Measurements from ENCODE around the gene STARD10. TPM values are rescaled to one million over a fixed set of nuclear protein-coding genes. Genes with fewer than 3 reads are reported as not detected.
A peak's percentile ranks its signal among the peaks of the same experiment; 100 is the strongest.

STARD10 gene
- total and polyA plus RNA-seq, 11 donors = 35.2 to 237 (median 55.2) TPM

DNA sequence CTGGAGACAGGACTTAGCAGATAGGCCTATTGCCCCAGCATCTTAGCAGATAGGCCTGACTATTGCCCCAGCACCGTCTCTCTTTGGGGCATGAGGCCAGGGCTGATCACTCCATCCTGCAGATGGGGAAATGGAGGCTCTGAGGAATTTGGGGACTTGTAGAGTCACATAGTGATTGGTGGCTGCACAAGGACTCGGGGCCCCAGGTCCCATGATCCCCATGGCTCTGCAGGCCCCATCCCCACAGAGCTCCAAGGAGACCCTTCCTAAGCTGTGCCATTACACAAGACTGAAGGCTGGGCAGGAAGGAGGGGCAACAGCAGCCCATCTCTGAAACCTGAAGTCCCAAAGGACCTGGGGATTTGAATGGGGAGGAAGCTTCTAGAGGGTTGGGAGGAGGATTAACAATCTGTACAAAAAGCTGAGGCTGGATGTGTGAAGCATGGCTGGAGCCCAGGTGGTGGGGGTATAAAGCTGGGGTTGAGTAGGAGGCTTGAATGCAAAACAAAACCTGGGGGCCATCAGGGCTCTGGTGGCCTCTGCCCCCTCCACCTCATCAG is 43.2 kb downstream of the STARD10 start:
- H3K36me3 ChIP-seq = no peaks in the 10 kb centered on the region
- TF ChIP-seq CTCF (IDR thresholded peaks at IDR 0.05) = no peak
- TF ChIP-seq POLR2A (IDR thresholded peaks at IDR 0.05) = no peak
- H3K4me3 ChIP-seq = no peak overlapping the region
- ATAC-seq = no peak
- intact Hi-C loops (cut with DNase I) = no loop called here
- H3K27ac ChIP-seq = no peak overlapping the region
- no peaks in the 10 kb centered on the region for H3K9me3 ChIP-seq
- DNase-seq = peak in 1 of 5 donors; percentile 20
- no peaks in the 10 kb centered on the region for H3K27me3 ChIP-seq
- peaks cover 0 to 30% (median 15%) of the 10 kb centered on the region in 12 donors for H3K4me1 ChIP-seq
- WGBS, 4 donors = 73 to 89% (median 81%) methylated on average over 2 of the region's 2 CpGs

DNA sequence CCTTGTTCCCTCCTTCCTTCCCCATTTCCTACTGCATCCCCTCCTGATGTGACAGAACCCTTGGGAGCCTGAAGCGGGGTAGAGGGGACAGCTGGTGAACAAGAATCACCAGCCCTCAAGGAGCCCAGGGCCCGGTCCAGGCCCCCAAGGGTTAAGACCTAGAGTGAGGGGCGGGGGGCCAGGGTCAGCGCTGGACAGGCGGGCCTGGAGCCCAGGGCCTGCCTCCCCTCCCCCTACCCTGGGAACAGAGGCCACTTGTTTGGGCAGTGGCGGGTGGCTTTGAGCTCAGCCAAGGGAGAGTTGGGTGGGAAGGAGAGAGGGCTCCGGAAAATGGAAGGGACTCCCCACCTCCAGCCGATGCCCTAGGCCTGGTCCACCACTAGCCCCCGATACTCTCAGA is 43.8 kb downstream of the STARD10 start:
- ATAC-seq = no peak
- no peak overlapping the region for H3K27ac ChIP-seq
- H3K9me3 ChIP-seq = no peaks in the 10 kb centered on the region
- intact Hi-C loops (cut with DNase I) = no loop called here
- no peaks in the 10 kb centered on the region for H3K27me3 ChIP-seq
- H3K4me1 ChIP-seq = peaks cover 0 to 30% (median 15%) of the 10 kb centered on the region in 12 donors
- no peak overlapping the region for H3K4me3 ChIP-seq
- no peaks in the 10 kb centered on the region for H3K36me3 ChIP-seq
- DNase-seq = peak in 1 of 5 donors; percentile 21
- 73 to 89% (median 79%) methylated on average over 9 of the region's 9 CpGs for WGBS, 4 donors
- no peak for TF ChIP-seq CTCF (IDR thresholded peaks at IDR 0.05)
- no peak for TF ChIP-seq POLR2A (IDR thresholded peaks at IDR 0.05)

DNA sequence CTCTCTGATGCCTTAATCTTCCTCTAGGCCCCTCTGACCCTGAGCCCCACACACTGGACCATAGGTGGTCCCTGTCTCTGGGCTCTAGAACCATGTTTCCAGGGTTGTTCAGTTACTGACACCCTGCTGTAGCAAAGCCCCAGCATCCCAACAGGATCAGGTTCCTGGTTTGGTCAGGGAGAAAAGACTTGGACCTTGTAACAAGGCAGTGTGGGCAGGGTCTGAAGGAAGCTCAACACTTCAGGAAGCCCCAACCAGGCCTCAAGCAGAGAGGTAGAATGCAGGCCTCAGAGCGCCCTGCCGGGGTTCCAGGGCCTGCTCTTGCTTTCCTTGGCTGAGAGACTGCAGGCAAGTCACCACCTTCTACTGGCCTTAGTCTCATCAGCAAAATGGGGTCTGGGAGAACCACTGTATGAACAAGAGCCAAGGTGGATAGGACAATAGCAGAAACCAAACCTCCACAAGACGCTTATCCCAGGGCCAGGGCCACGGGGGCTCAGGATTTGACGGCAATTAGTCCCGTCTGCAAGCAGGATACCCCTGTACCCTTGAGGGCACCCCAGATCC is 46.5 kb downstream of the STARD10 start:
- H3K27ac ChIP-seq = no peak overlapping the region
- intact Hi-C loops (cut with DNase I) = no loop called here
- H3K36me3 ChIP-seq = no peaks in the 10 kb centered on the region
- WGBS, 4 donors = 86 to 97% (median 95%) methylated on average over 6 of the region's 6 CpGs
- ATAC-seq = no peak
- peaks cover 0 to 44% (median 11%) of the 10 kb centered on the region in 12 donors for H3K4me1 ChIP-seq
- H3K4me3 ChIP-seq = no peak overlapping the region
- DNase-seq = peak in 1 of 5 donors; percentile 6
- no peaks in the 10 kb centered on the region for H3K9me3 ChIP-seq
- H3K27me3 ChIP-seq = no peaks in the 10 kb centered on the region
- TF ChIP-seq POLR2A (IDR thresholded peaks at IDR 0.05) = no peak
- no peak for TF ChIP-seq CTCF (IDR thresholded peaks at IDR 0.05)

GRCh38 chr11:72746821-72747220 is 47.0 kb downstream of the STARD10 start:
- H3K4me1 ChIP-seq = peaks cover 0 to 50% (median 12%) of the 10 kb centered on the region in 12 donors
- intact Hi-C loops (cut with DNase I) = no loop called here

More at GRCh38 chr11:72746821-72747220, 47.0 kb downstream of the STARD10 start:
- Histone ChIP-seq H3K4me3 (no peak overlapping the region), H3K36me3 (no peaks in the 10 kb centered on the region), H3K27me3 (no peaks in the 10 kb centered on the region), H3K27ac (no peak overlapping the region), H3K9me3 (no peaks in the 10 kb centered on the region)
- 79 to 100% (median 93%) methylated on average over 1 to 3 of the region's 3 CpGs for WGBS, 4 donors
- ATAC-seq (no peak), DNase-seq (peak in 1 of 5 donors; percentile 5)
- TF ChIP-seq POLR2A (IDR thresholded peaks at IDR 0.05) = no peak
- no peak for TF ChIP-seq CTCF (IDR thresholded peaks at IDR 0.05)

All from heart left ventricle (tissue), 16 donors.